ENCODE measurements around the gene NALCN. TPM values are rescaled to one million over a fixed set of nuclear protein-coding genes. Genes with fewer than 3 reads are reported as not detected.

The NALCN gene
- total and polyA plus RNA-seq, 2 donors (not counting 1 experiment from before 2014, with no cell fraction given) = not detected

- ATAC-seq (ENCODE audit: low read depth) = no peak
- Histone ChIP-seq H3K4me1 (ENCODE audit: control insufficient read depth in 2 of 2, insufficient read depth in 2 of 2, low read length in 2 of 2) (peaks cover 4% of the 10 kb centered on the region in 2 donors), H4K20me1 (ENCODE audit: control insufficient read depth, insufficient read depth, low read length, poor library complexity, severe bottlenecking) (no peaks in the 10 kb centered on the region), H3K79me2 (ENCODE audit: control insufficient read depth, insufficient read depth, low read length) (no peaks in the 10 kb centered on the region), H3K4me3 (ENCODE audit: control extremely low read depth in 1 of 5, extremely low read depth in 1 of 5, insufficient read depth in 1 of 5, low read depth in 2 of 5, low read length in 4 of 5) (no peak overlapping the region), H3K36me3 (replicated peaks in 1 of 2; ENCODE audit: control extremely low read depth in 1 of 2, control insufficient read depth in 1 of 2, extremely low read depth in 1 of 2, insufficient read depth in 2 of 2, low read length in 1 of 2) (no peaks in the 10 kb centered on the region), H3K27ac (ENCODE audit: low read length in 2 of 2) (no peak overlapping the region), H3K9me3 (ENCODE audit: control extremely low read depth in 1 of 3, control insufficient read depth in 2 of 3, insufficient read depth in 1 of 3, low read length in 2 of 3) (no peaks in the 10 kb centered on the region), H3K27me3 (replicated peaks in 1 of 4; ENCODE audit: control extremely low read depth in 1 of 4, control insufficient read depth in 3 of 4, insufficient read depth in 4 of 4, low read length in 3 of 4) (peaks cover 0 to 2% (median 0%) of the 10 kb centered on the region in 4 experiments), H2AFZ (ENCODE audit: insufficient read depth, low read depth, low read length, poor library complexity, severe bottlenecking) (no peak overlapping the region), H3K4me2 (replicated peaks; ENCODE audit: low read depth, low read length, poor library complexity, severe bottlenecking) (no peak overlapping the region), H3K9ac (ENCODE audit: low read length) (no peak overlapping the region)
- ChIA-PET POLR2A (no interaction called here), CTCF (no interaction called here)
- Mint-ChIP-seq H3K4me3 (no peak overlapping the region), H3K27ac (no peak overlapping the region), H3K9me3 (ENCODE audit: insufficient read depth) (no peaks in the 10 kb centered on the region), H3K27me3 (peaks cover 20% of the 10 kb centered on the region), H3K4me1 (peaks cover 11% of the 10 kb centered on the region)
- no peak for TF ChIP-seq EZH2 (IDR thresholded peaks at IDR 0.05; ENCODE audit: borderline replicate concordance, insufficient read depth, low read depth, low read length, poor library complexity, severe bottlenecking)
- no peak for TF ChIP-seq CTCF (IDR thresholded peaks at IDR 0.05)
- intact Hi-C loops (cut with micrococcal nuclease) = no loop called here
- no peak for DNase-seq
- WGBS (ENCODE audit: insufficient coverage) = 21% methylated on average over 5 of the region's 7 CpGs
Observed at GRCh38 chr13:101150998-101151397, 265.3 kb downstream of the NALCN start.

- ChIA-PET CTCF (no interaction called here), POLR2A (no interaction called here)
- Histone ChIP-seq H3K36me3 (replicated peaks in 1 of 2; ENCODE audit: control extremely low read depth in 1 of 2, control insufficient read depth in 1 of 2, extremely low read depth in 1 of 2, insufficient read depth in 2 of 2, low read length in 1 of 2) (no peaks in the 10 kb centered on the region), H3K9ac (ENCODE audit: low read length) (no peak overlapping the region), H3K79me2 (ENCODE audit: control insufficient read depth, insufficient read depth, low read length) (no peaks in the 10 kb centered on the region), H3K4me2 (replicated peaks; ENCODE audit: low read depth, low read length, poor library complexity, severe bottlenecking) (no peak overlapping the region), H3K27ac (ENCODE audit: low read length in 2 of 2) (no peak overlapping the region), H2AFZ (ENCODE audit: insufficient read depth, low read depth, low read length, poor library complexity, severe bottlenecking) (no peak overlapping the region), H3K9me3 (ENCODE audit: control extremely low read depth in 1 of 3, control insufficient read depth in 2 of 3, insufficient read depth in 1 of 3, low read length in 2 of 3) (no peaks in the 10 kb centered on the region), H3K27me3 (replicated peaks in 1 of 4; ENCODE audit: control extremely low read depth in 1 of 4, control insufficient read depth in 3 of 4, insufficient read depth in 4 of 4, low read length in 3 of 4) (peaks cover 0 to 2% (median 0%) of the 10 kb centered on the region in 4 experiments), H4K20me1 (ENCODE audit: control insufficient read depth, insufficient read depth, low read length, poor library complexity, severe bottlenecking) (no peaks in the 10 kb centered on the region), H3K4me1 (ENCODE audit: control insufficient read depth in 2 of 2, insufficient read depth in 2 of 2, low read length in 2 of 2) (peaks cover 4% of the 10 kb centered on the region in 2 donors), H3K4me3 (ENCODE audit: control extremely low read depth in 1 of 5, extremely low read depth in 1 of 5, insufficient read depth in 1 of 5, low read depth in 2 of 5, low read length in 4 of 5) (no peak overlapping the region)
- ATAC-seq (ENCODE audit: low read depth) (no peak), DNase-seq (no peak)
- Mint-ChIP-seq H3K9me3 (ENCODE audit: insufficient read depth) (no peaks in the 10 kb centered on the region), H3K27ac (no peak overlapping the region), H3K4me1 (peaks cover 11% of the 10 kb centered on the region), H3K4me3 (no peak overlapping the region), H3K27me3 (peaks cover 22% of the 10 kb centered on the region)
- intact Hi-C loops (cut with micrococcal nuclease) = no loop called here
- 73% methylated on average over 3 of the region's 9 CpGs for WGBS (ENCODE audit: insufficient coverage)
- no peak for TF ChIP-seq EZH2 (IDR thresholded peaks at IDR 0.05; ENCODE audit: borderline replicate concordance, insufficient read depth, low read depth, low read length, poor library complexity, severe bottlenecking)
- no peak for TF ChIP-seq CTCF (IDR thresholded peaks at IDR 0.05)
Observed at GRCh38 chr13:101149735-101150384, 266.4 kb downstream of the NALCN start.

Data from B cell (primary cell).